GM19452 (cell line): Measurements from ENCODE around the gene SETD5.

ENCODE experiments used
- ATAC-seq: cut with Tn5 transposase; IDR thresholded peaks from one replicate; pipeline ENCODE4 v1.9.1; 2021; ENCODE audit not compliant: unreplicated experiment

SETD5 gene

DNA sequence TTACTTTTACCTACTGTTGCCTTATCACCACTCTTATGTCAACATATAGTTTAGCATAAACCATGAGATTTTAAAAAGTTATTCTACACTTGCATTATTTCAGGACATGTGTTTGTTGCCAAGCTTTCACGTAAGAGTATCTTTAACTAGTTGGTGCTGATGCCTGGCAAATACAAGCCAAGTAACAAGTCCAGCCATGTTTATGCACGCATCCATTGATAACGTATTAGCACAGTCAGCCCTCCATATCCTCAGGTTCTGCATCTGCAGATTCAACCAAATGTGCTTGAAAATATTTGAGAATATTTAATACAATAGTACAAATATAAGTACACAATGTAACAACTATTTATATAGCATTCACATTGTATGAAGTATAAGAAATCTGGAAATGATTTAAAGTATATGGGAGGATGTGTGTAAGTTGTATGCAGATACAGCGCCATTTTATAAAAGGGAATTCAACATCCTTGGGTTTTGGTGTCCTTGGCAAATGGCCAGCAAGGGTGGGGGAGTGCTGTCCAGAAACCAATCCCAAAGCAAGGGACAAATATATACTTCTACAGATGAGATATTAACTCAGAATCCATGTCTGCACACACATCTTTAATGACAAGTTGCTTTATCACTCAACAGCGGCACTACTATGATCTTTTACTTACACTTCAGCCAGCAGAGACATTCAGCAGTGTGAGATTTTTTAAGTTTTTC, 8.7 kb upstream of the SETD5 start:
- no peak for ATAC-seq

- ATAC-seq, result no peak
Measured at GRCh38 chr3:9390265-9390888, 7.0 kb upstream of the SETD5 start.

- ATAC-seq, result no peak
Measured at GRCh38 chr3:9392041-9392440, 5.4 kb upstream of the SETD5 start.

DNA sequence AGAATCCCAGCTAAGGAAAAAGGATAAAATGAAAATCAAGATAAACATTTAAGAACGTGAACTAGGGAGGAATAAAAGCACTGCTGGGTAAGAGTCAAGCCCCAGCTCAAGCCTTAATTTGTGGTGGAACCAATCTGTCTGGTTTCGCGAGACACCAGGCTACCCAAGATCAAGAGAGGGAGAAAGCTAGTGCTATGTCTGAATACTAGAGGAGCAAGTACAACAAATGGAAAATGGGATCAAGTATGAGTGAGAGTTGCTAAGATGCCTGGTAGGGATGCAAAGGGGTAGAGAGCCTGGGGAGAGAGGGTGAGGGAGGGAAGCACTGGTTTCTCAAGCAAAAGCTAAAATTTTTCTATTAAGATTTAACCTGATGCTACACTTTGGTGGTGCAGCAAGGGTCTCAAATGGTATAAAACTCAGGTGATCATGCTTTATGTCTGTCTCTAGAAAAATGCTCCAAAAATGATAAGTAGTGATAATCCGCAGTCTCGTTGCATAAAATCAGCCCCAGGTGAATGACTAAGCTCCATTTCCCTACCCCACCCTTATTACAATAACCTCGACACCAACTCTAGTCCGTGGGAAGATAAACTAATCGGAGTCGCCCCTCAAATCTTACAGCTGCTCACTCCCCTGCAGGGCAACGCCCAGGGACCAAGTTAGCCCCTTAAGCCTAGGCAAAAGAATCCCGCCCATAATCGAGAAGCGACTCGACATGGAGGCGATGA, 1.7 kb upstream of the SETD5 start:
- ATAC-seq, result no peak

- ATAC-seq, result peak; percentile 14
Measured at GRCh38 chr3:9396301-9396631, 1.1 kb upstream of the SETD5 start.

GRCh38 chr3:9396632-9397331, 633 bp upstream of the SETD5 start:
- ATAC-seq, result peak; percentile 73

- no peak for ATAC-seq
Measured at GRCh38 chr3:9397906-9398699, 688 bp downstream of the SETD5 start.

DNA sequence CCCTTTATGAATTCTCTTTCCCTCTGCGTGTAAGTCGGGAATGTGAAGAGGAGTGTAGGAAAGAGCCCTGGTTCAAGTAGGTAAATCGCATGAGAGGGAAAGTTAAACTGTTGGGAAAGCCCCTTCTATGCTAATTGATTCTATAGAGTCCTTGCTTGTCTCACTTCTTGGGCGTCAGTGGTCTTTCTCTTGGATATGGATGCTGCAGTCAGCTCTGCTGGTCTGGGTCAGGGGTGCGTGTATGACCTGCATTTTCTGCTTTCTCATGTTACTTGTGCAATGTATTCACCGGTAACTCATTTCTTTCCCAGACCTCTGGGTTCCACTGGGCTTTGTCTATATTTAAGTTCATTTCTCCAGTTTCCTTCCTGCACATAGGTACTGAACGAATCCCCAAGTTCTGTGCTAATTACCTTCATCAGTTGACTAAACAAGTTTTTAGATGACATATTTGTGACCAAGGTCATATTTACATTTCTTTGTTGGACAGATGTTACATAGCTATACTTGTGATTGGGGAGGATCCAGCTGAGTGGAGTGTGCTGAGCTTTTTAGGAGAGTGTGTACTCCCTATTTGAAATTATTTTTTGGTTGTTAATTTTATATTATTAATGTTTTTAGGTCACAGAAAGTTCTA, 1.4 kb downstream of the SETD5 start:
- ATAC-seq, result no peak

GRCh38 chr3:9399337-9399703, 1.9 kb downstream of the SETD5 start:
- ATAC-seq, result no peak

DNA sequence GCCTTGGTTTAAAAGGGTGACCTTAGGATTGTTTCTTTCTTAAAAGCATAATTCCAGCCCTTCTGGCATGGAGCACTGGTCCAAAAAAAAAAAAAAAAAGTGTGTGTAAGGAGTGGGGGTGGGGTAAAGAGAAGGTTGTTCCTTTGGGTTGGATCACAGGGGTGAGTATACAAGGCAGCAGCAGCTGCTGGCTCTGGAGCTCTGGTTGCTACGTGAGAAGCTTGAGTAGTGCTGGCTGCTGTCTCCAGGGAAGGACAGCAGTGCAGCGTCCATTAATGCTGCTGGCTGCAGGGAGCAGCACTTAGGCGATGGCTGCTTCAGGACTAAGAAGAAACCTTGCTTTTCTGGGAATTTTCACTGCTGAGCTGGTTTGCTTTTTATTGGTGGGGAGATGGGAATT, 2.3 kb downstream of the SETD5 start:
- ATAC-seq, result no peak

GRCh38 chr3:9400616-9401015, 3.2 kb downstream of the SETD5 start:
- no peak for ATAC-seq

- ATAC-seq, result no peak
Measured at GRCh38 chr3:9401986-9402385, 4.6 kb downstream of the SETD5 start.

GRCh38 chr3:9402410-9403228, 5.2 kb downstream of the SETD5 start:
- ATAC-seq, result no peak

GRCh38 chr3:9403463-9403862, 6.0 kb downstream of the SETD5 start:
- ATAC-seq, result no peak

DNA sequence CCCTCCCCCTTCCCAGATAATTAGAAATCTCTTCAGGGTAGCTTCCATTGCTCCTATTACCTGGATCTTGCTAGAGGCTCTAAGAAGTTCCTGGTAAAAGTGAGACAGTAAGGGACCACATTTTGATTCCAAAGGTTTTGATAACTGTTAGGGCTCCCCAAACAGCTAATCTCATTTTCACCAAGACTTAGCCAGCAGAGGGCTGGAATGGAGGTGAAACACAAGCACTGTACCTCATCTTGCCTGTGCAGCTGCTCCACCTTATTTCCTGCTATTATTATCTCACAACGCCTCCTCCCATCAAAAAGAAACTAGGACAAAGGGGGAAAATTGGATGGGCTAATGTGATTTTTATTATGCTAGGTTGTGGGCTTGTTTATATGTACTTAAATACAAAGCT, 7.3 kb downstream of the SETD5 start:
- no peak for ATAC-seq

- ATAC-seq, result no peak
Measured at GRCh38 chr3:9405756-9406155, 8.3 kb downstream of the SETD5 start.

- no peak for ATAC-seq
Measured at GRCh38 chr3:9406856-9407626, 9.6 kb downstream of the SETD5 start.

DNA sequence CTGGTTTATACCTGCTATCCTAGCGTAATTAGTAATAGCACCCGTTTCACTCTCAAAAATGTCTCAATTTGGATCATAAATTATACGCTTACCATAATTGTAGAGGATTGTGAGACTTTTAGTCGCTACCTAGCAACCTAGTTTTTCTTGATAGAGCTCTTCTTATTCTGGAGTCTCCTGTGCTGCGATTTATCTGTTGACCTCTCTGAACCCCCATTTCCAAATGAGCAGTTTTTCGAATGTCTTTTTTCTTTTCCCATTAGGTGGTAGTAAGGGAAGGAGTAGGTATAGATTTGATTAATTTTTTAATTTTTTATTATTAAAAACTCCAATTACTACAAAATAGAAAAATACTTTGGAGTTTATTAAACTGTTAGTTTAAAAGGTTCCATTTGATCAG, 10.6 kb downstream of the SETD5 start:
- ATAC-seq, result no peak

GRCh38 chr3:9408546-9408945, 11.1 kb downstream of the SETD5 start:
- ATAC-seq, result no peak
